Activated CD4-positive, alpha-beta T cell treated with anti-CD3 and anti-CD28 coated beads, Interleukin-2, Interleukin-4, amounts not matched to agents 100 ng/mL and 50 ng/mL, durations not matched to agents 16 hours and 8 hours (primary cell): ENCODE results near the gene TSACC.
"Not testable (repeated sequence)": the region's sequence is repeated elsewhere in the genome, so short reads cannot be mapped to it uniquely, and the experiment has no call there.

ENCODE experiments used
- DNase-seq: peaks from one replicate; pipeline ENCODE4 v3.0.0-alpha.2; 2020; ENCODE audit warnings: low spot score

TSACC gene

DNA sequence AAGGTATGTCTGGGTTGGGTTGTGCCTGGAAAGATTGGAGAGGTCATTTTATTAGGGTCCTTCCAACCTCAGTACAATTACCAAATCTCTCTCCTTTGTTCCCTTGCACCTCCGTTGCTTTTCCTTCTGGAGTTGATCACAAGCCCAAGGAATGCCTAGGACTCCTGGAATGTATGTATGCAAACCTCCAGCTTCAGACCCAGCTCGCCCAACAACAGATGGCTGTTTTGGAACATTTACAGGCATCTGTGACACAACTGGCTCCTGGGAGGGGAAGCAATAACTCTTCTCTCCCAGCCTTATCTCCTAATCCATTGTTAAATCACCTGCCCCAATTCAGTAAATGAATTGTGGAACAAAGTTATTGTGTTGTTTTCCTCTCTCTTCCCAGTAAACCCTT lies 8.3 kb downstream of the TSACC start:
- no peak for DNase-seq

DNA sequence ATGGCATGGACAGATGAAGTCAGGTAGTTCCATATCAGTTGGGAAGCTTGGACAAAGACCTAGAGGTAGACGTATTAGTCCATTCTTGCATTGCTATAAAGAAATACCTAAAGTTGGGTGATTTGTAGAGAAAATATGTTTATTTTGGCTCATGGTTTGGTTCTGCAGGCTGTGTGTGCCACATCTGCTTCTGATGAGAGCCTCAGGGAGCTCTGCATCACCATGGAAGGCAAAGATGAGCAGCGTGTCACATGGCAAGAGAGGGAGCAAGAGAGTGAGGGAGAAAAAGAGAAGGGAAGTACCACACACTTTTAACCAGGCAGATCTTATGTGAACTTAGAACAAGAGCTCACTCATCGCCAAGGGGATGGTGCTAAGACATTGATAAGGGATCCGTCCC lies 9.0 kb downstream of the TSACC start:
- no peak for DNase-seq

DNA sequence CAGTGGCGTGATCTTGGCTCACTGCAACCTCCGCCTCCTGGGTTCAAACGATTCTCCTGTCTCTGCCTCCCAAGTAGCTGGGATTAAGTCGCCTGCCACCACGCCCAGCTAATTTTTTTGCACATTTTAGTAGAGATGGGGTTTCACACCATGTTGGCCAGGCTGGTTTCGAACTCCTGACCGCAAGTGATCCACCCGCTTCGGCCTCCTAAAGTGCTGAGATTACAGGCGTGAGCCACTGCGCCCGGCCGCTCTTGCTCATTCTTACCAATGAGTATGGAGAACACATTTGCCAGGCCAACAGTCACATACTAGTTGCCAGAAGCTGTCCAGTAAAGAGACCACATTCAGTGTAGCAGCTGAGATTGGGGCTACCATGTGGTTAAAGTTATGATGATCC lies 14.2 kb downstream of the TSACC start:
- DNase-seq: not testable (repeated sequence)

DNA sequence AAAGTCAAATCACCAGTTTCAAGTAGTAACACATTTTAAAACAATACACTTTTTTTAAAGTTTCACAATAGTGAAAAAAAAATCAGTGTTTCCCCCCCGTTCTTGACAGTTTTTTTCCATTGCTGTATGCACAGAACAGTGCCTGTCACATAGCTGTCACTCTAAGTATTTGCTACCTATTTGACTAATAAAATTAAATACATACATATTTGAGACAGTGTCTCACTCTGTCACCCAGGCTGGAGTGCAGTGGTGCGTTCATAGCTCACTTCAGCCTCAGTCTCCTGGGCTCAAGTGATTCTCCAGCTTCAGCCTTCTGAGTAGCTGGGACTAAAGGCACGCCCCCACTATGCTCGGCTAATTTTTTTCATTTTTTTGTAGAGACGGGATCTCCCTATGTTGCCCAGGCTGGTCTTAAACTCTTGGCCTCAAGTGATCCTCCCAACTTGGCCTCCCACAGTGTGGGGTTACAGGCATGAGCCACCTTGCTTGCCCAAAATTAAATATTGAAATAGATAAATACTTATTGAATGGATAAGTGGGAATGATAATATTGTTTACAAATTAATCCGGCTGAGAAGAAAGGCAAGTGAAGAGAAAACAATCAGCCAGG lies 18.0 kb downstream of the TSACC start:
- no peak for DNase-seq

DNA sequence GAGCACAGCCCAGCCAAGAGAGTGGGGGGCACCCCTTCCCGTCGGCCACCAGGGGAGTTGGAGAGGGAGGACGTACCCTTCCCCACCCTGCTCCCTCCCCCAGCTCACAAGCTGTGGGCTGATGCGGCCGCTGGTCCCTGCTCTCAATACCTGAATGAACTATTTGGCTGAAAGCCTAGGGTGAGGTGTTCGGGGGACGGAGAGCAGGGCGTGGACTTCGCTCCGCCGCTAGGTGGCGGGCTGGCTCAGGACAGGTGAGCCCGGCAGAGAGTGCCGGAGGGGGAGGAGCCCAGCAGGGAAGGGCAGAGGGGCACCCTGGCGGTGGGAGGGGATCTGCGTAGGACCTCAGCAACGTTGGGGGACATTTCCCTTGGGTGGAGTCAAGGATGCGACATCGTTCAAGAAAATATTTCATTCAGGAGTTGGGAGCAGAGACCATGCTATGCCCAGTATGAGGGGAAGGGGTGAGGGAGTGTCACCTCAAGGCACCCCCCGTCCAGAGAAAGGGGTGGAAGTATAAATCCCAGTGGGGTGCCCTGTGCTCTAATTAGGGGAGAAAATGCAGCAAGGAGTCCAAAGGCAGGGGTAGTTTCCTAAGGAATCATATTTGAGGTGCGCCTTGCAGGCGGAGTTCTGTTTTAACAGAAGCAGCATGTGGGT lies 18.7 kb downstream of the TSACC start:
- DNase-seq: peak; percentile 74

DNA sequence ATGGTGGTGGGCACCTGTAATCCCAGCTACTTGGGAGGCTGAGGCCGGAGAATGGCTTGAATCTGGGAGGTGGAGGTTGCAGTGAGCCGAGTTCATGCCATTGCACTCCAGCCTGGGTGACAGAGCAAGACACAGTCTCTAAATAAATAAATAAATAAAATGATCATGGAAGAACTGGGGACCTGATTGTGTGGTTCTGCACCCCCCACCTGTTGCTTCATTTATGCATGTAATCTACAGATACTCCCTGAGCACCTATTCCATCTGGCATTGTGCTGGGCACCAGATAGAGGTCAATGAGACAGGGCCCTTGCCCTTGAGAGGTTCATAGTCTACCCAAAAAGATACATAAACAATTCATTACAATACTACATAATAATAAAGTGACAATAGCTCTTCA lies 19.7 kb downstream of the TSACC start:
- DNase-seq: no peak

DNA sequence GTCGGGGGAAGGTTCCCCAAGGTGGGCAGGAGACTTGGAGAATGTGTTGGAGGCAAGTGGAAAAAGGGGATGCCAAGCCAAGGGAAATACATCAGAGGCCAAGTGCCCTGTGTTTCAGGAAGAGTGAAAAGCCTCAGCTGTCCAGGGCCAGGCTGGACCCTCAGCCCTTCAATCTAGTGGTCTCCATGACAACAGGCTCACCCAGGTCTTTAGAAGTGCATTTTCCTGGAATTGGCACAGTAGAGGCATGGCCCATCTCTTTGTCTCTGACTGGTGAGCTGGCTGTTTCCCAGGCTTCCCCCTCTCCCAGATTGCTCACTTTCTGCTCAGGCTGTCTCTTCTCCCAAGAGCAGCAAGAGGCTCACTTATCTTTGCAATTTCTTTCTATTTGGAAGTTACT lies 20.3 kb downstream of the TSACC start:
- DNase-seq: no peak

DNA sequence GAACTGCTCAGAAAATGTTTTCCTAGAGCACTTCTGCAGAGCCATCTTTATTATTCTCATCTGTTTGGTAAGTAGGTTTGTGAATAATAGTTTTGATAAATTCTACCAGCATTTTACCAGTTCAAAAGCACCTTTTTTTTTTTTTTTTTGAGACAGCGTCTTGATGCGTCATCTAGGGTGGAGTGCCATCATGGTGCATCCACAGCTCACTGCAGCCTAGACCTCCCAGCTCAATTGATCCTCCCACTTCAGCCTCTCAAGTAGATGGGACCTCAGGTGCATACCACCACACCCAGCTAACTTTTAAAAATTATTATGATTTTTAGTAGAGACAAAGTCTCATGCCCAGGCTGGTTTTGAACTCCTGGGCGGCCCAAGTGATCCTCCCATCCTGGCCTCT lies 20.9 kb downstream of the TSACC start:
- DNase-seq: no peak

DNA sequence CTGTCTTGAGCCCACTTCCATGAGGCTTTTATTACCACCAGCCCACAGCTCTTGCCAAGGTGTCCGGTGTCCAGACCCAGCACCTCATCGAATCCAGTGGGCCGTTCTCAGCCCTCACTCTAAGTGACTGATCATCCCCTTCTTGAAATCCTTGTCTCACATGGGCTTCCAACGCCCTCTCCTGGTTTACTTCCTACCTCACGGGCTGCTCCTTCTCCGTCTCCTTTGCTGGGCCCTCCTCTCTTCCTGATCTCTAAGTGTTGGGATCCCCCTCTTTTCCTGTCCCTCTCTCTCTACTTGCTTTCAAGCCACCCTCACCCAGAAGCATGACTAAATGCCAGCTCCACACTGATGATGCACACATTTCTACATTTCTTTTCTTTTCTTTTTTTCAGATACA lies 21.6 kb downstream of the TSACC start:
- no peak for DNase-seq

DNA sequence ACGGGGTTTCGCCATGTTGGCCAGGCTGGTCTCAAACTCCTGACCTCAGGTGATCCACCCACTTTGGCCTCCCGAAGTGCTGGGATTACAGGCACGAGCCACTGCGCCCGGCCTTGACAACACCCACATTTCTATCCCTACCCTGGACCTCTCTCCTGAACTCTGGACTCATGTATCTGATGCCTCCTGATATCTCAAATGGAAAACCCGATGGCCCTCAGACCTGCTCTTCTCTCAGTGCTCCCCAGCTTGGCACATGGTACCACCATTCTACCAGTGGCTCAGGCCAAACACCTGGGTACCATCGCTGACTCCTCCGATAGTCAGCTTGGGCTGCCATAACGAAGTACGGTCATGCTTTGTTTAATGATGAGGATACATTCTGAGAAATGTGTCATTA lies 22.2 kb downstream of the TSACC start:
- DNase-seq: no peak

DNA sequence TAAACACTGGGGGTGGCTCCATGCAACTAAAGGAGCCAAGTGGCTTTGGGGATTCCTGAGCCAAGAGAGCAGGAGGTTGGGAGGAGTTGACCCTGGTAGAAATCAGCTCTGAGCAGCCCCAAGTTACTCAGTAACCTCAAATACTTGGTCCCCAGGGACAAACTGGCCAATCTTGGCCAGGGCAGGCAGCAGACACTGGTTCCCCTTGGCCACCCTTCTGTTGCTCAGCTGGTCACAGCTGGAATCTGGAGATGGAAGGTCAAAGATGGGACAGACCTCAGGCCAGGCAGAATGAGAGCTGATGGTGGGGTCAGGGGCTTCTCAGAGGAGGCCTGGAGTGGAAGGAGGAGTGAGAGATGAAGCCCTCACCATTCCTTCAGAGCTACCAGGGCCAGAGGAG lies 27.4 kb downstream of the TSACC start:
- DNase-seq: no peak

DNA sequence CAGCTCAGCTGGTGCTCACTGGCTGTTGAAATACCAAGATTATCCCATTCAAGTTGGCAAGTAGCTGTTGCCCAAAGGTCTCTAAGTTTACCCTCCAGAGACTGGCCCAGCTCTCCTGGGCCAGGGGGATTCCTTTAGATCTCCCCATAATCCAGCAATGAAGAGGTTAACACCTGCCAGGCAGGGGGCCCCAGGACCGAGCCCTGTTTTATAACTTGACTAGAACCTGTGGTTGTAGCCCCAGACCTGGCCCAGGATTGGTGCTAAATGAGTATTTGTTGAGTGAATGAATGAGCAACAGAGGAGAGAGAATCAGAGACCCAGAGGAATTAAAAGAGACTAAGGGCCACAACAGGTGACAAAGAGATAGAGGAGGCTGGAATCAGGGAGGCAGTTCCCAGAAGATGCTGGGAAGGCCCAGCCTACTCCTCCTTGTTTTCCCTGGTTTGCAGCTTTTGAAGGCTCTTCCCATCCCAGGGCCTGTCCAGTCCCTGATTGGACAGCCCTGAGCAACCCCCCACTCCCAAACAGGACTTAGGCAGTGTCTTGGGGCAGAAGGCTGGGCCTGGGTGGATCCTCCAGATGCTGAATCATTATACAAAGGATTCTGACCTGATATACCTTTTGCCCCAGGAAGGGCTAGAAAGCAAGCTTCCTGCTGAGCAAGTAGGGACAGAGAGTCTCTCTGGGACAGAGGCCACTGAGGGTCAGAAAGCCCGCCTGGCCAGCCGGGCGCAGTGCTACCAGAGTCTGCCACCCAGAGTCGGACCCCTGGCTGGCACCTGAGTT lies 28.2 kb downstream of the TSACC start:
- no peak for DNase-seq

DNA sequence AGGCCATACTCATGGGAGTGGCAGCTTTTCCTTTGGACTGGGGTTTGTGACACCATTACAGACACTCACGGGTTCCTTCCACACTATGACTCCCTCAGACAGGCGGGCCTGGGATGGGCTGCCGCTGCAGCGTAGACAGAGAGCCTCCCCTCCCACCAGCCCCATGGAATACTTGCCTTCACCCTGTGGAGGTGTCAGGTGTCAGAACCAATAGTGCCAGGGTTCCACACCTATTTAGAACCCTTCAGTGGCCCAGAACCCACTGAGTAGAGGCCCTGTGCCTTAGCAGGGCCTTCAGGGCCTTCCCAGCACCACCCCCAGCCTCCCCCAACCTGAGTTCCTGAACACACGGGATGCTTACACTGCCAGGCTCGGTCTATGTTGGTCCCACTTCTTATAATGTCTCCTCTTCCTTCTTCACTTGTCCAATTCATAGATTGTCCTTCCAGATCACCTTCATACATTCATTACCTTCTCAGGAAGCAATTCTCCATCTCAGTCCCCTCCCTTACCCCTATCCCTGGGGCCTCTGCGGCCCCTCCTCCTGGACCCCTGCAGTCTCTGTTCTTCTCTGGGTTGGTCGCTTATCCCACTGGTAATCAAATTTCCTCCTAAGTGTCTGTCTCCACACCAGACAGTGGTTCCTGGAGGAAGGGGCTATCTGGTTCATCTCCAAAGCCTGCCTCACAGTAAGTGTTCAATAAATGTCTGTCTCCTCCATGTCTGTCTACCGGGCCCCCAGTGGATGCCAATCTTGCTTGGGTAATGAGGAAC lies 29.2 kb downstream of the TSACC start:
- no peak for DNase-seq

DNA sequence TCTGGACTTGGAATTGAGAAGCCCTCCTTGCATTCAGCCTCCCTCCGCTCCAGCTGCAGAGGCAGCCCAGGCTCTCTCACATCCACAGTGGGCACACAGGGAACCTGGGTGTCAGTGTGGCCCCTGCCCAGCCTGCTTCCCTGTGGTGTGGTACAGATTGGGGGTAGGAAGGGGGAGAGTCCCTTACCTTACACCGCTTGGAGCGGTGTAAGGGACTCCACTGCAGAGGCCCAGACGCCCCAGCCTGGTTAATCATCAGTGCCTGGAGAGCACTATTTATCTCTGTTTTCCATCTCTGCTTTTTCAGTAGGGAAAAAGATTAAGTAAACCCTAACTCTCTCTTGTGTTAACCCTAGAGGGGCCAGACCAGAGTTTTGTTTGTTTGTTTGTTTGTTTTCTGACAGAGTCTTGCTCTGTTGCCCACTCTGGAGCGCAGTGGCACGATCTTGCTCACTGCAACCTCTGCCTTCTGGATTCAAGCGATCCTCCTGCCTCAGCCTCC lies 29.9 kb downstream of the TSACC start:
- DNase-seq: no peak

DNA sequence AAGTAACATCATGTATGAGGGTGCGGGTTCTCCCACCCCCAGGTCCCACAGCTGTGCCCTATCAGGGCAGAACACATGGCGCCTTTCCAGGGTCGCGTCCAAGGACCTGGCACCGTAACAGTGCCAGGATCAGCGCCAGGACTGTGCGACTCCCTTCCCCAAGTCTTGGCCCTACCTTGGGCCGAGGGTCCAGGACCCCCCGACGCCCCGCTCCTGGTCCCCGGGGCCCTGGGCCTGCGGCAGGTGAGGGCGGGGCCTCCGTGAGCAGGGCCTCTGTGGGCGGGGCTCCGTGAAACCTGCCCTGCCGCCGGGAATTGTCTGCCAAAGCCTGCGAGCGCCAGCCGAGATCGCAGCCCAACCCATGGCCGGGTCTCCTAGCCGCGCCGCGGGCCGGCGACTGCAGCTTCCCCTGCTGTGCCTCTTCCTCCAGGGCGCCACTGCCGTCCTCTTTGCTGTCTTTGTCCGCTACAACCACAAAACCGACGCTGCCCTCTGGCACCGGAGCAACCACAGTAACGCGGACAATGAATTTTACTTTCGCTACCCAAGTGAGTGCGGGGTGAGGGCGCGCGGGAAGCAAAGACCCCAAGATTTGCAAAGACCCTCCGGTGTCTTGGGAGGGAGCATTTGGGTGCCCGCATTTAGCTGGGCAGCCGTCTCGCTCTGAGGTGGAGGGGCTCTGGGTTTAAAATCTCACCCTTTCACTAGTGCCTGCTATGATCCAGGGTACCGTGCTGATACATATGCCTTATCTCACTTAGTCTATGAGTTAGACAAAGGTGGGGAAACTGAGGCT lies 30.8 kb downstream of the TSACC start, which contains the start of gene RHBG:
RHBG (plus strand) TSS at position 323 of the 796 bp plus-strand sequence; CDS start at position 362, 39 bp downstream.
- DNase-seq: no peak

DNA sequence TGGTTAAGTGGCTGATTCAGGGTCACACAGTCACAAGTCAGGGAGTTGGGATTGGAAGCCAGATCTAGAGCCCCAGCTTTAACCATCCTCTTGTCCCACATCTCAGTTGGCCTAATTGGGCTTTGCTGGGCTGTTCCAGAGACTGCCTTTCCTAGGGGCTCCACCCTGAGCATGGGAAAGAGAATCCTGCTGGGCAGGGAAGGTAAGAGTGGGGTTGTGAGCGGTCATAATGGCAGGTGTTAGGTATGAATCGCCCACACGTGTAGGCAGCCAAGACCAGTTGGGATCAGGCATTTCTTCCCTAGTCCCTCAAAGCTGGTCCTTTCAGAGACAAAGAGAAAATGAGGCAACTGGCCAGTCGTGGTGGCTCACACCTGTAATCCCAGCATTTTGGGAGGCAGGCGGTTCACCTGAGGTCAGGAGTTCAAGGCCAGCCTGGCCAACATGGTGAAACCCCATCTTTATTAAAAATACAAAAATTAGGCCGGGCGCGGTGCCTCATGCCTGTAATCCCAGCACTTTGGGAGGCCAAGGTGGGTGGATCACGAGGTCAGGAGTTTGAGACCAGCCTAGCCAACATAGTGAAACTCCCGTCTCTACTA lies 31.5 kb downstream of the TSACC start:
- not testable (repeated sequence) for DNase-seq

DNA sequence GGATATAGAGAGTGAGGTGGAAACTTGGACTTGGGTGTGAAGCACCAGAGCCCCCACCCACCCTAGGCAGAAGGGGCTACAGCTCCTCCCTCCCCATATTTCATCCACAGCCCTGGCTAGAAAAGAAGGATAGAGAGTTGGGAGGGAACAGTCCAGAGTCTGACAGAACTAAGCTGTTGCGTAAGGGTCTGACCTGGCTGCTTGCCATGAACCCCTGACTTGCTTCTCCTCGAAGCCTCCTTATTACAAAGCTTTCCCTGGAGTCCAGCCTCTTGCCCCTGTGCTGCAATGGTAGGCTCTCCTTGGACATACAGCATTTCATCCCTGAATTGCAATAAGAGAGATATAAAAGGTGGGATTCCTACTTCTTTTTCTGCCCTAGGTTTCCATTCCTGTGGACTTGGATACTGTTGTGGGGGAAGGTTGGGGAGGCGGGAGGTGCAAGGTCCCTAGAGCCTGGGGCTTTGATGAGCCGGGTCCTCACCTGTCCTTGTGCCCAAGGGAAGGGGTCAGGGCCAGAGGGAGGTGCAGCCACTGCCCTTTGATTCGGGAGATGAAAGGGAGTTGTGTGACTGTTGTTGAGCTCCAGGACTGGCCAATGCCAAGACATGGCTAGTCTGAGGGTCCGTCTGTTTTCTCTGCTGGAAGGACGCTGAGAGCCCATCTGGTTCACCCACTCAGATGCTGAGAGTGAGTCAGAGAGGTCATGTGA lies 33.4 kb downstream of the TSACC start:
- DNase-seq: no peak

DNA sequence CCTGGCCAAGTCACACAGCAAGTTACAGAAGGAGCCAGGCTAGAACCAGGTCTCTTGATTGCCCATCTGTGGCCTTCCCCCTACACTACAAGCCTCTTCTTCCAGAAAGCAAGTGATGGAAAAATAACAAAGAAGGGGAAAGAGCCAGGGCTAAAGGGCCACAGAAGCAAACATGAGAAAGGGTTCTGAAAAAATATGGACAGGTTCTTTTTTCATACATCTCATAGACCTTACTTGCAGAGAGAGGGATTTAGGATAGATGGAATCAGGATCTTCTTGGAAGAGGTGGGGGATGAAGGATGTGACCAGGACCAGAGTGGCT lies 33.9 kb downstream of the TSACC start:
- DNase-seq: no peak

DNA sequence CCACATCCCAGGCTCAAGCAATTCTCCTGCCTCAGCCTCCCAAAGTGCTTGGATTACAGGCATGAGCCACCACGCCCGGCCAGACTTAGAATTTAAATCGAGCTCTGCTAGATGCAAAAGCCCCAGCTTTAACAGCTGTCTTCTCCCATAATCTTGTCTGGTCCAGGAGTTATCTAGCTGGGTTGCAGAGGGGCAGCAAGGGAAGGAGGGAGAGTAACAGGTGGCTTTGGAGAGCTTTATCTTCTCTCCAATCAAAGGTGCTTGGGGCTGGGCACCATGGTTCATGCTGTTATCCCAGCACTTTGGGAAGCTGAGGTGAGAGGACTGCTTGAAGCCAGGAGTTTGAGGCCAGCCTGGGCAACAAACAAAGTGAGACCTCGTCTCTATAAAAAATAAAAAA lies 34.5 kb downstream of the TSACC start:
- no peak for DNase-seq

DNA sequence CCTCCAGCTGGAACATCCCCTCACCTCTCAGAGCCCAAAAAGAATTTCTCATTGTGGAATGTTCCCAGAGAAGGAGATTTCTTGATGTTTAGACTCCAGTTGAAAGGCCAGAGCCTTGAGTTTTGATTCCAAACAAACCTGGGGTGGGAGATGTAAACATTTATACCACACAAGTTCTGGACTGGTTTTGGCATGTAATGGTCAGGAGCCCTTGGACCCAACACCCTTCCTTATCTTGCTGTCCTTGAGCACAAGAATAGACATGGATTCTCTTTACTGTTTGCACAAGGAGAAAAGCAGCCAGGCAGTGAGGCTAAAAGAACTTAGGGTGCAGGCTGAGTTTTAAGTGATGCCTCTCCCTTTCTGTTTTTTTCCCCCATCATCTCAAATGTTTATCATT lies 35.2 kb downstream of the TSACC start:
- no peak for DNase-seq

DNA sequence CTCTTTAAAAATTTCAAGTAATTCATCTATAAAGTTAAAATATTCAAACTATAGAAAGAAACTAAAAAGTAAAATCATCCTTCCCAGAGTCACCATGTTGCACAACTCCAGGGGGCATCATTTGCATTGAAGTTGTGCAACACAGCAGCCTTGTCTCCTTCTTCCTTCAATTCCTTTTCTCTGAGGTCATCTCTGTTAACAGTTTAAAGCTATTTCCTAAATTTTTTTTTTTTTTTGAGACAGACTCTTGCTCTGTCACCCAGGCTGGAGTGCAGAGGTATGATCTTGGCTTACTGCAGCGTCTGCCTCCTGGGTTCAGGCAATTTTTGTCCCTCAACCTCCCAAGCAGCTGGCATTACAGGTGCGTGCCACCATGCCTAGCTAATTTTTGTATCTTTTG lies 37.8 kb downstream of the TSACC start:
- DNase-seq: no peak
